ENCODE data around the gene PRRC2C.
A peak's percentile ranks its signal among the peaks of the same experiment; 100 is the strongest.
"Not testable (repeated sequence)": the region's sequence is repeated elsewhere in the genome, so short reads cannot be mapped to it uniquely, and the experiment has no call there.

Gene PRRC2C

GRCh38 chr1:171485375-171486047 lies at the start of gene PRRC2C:
Gene PRRC2C, plus strand, starts transcription at chr1:171485530. Its CDS starts 26,559 bp downstream, at chr1:171512089.
- DNase-seq (ENCODE audit: low spot score): peak; percentile 98

DNA sequence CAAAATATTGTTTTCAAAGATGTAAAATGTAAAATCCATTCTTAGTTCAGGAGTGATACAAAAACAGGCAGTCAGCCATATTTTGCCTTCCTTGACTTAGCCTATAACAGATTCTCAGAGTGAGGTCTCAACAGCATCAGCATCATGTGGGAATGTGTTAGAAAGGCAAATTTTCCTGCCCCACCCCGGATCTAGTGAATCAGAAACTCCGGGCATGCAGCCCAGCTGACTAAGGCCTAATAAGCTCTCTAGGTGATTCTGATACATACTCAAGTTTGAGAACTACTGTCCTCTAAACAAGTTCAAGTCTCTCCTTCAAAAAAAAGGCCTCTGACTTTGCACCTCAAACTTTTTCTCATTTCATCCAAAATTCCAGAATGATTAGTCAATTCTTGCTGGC lies 46.9 kb upstream of the PRRC2C start:
- DNase-seq (ENCODE audit: low spot score): no peak

DNA sequence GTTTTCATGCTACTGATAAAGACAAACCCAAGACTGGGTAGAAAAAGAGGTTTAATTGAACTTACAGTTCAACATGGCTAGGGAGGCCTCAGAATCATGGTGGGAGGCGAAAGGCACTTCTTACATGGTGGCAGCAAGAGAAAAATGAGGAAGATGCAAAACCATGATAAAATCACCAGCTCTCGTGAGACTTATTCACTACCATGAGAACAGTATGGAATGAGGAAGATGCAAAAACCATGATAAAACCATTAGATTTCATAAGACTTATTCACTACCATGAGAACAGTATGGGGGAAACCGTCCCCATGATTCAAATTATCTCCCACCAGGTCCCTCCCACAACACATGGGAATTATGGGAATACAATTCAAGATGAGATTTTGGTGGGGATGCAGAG lies 45.1 kb upstream of the PRRC2C start:
- not testable (repeated sequence) for DNase-seq (ENCODE audit: low spot score)

DNA sequence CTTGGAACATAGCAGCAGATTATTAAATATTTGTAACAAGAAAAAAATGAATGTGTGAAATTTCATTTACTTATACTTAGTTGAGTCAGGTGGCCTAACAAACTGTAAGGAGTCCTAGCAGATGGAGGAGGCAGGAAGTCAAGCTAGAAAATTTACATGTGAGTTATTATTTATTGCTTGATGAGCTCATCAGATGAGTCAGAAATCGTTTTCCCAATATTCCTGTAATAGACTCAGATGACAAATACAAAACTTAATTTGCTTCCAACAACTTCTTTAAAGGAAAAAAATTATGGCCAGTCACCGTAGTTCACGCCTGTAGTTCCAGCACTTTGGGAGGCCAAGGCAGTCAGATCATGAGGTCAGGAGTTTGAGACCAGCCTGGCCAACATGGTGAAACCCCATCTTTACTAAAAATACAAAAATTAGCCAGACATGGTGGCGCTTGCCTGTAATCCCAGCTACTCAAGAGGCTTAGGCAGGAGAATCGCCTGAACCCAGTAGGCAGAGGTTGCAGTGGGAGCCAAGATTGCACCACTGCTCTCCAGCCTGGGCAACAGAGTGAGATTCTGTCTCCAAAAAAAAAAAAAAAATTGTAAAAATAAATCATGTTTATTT lies 43.9 kb upstream of the PRRC2C start:
- peak; percentile 17 for DNase-seq (ENCODE audit: low spot score)

- DNase-seq (ENCODE audit: low spot score): no peak
Measured at GRCh38 chr1:171446386-171446785, 38.9 kb upstream of the PRRC2C start.

DNA sequence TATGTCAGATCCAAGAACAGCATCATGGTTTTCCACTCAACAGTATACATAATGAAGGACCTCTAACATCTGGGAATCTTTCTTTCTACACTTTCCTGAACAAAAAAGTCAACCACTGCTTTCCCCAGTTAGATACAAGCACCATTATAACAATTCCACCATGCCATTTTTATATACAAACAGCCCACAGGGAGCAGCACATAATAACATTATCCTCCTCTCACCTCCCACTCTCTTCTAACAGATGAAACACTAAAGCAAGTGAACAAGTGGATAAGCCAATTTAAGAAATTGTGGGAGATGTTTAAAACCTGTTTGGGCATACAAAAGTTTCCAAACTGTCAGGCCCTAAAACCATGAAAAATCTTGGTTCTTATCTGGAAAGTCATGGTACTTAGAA lies 29.4 kb upstream of the PRRC2C start:
- peak; percentile 18 for DNase-seq (ENCODE audit: low spot score)

DNA sequence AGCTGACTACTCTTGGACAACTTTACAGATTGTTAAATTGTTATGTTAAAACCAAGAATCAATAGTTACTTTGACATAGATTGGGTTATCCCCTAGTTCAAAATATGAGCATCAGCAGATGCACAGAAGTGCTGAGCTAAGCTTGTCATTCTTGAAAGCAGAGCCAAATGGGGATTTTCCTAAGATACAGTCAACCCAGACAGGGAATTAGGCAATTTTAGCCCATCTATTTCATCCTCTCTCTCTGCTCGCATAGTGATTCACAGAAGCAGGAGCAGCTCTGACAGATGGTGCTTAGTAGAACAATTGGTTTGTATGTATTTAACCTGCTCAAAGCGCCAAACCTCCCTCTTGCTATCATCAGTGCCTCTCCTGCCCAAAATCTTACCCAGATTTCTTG lies 27.9 kb upstream of the PRRC2C start:
- DNase-seq (ENCODE audit: low spot score): peak; percentile 68

GRCh38 chr1:171460018-171460620 lies 25.2 kb upstream of the PRRC2C start:
- DNase-seq (ENCODE audit: low spot score): no peak

- DNase-seq (ENCODE audit: low spot score): no peak
Measured at GRCh38 chr1:171467626-171468025, 17.7 kb upstream of the PRRC2C start.

DNA sequence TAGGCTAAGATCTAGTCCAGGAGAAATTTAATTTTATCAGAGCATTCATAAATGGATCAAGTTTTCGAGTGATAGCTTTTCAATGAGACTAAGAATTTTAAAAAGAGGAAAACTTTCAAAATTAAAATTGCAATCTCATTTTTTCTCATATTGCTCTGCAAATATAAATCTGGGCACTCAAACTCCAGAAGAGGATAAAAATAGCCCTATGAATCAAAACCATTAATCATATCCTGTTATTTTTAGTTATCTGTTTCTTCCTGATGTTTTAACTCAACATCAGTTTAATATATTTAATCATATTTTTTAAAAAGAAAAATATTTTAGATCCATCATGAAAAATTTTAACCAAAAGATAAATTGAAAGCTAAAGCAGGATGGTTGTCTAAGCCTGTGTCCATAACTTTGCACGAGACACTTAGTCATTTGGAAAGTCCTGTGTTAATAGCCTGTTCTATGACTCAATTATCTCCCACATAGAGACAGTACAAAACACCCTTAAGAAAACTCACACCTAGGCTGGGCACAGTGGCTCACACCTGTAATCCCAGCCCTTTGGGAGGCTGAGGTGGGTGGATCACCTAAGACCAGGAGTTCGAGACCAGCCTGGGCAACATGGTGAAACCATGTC lies 17.1 kb upstream of the PRRC2C start:
- no peak for DNase-seq (ENCODE audit: low spot score)

GRCh38 chr1:171470726-171471125 lies 14.6 kb upstream of the PRRC2C start:
- no peak for DNase-seq (ENCODE audit: low spot score)

- no peak for DNase-seq (ENCODE audit: low spot score)
Measured at GRCh38 chr1:171472183-171472647, 13.1 kb upstream of the PRRC2C start.

- DNase-seq (ENCODE audit: low spot score): no peak
Measured at GRCh38 chr1:171476829-171477228, 8.5 kb upstream of the PRRC2C start.

DNA sequence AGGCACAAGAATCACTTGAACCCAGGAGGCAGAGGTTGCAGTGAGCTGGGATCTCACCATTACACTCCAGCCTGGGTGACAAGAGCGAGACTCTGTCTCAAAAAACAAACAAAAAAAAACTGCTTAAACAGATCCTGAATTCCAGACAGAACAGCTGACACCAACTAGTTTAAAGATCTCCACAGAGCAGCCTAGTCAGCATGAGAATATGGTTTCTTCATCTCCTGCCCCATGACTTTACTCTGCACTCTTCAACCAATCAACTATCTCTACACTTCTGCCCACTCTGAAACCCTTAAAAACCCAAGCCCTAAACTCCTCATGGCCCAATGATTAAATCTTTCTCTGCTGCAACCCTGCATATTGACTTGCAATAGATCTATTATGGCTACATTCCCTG lies 7.5 kb upstream of the PRRC2C start:
- no peak for DNase-seq (ENCODE audit: low spot score)

DNA sequence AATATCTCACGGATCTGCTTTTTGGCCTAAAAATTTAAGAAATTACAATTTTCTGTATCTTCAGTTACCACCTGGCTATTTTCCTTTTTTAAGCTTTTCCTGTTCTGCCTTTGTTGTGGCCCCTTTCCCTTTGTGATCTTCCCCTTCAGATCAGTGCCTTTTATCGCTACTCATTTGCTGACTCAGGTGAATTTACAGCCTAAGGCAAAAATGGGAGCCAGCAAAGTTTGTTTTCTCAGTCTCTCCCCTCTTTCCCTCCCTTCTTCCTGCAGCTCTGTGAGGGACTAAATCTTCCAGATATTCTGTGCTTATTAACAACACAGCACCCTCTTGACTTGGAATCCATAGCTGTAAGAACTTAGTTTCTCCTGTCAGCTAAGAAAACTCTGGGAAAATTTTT lies 5.3 kb upstream of the PRRC2C start:
- no peak for DNase-seq (ENCODE audit: low spot score)

DNA sequence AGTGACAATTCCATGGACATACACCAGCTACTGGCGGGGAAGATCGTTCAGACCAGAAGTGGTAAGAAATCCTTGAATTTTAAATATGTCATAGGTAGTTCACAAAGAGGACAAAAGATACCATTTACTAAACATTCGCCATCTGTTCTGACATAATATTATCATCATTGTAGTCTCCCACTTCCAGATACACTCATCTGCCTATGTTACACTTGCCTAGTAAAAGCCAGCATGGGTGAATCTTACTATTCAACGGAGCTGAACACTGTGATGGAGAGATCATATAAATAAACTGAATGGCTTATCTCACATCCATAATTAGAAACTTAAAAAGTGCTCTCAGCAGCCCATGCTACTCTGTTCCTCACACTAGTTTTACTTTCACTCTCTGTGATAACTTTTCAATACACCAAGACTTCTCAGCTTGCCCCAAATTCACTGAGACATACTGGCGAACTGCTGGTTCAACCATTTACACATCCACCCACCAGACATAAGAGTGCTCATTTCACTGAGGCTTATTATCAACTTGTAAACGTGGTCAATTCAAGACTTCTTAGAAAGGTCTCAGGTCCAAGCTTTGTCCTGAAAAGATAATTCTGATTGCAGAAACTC lies 463 bp upstream of the PRRC2C start:
- DNase-seq (ENCODE audit: low spot score): no peak

DNA sequence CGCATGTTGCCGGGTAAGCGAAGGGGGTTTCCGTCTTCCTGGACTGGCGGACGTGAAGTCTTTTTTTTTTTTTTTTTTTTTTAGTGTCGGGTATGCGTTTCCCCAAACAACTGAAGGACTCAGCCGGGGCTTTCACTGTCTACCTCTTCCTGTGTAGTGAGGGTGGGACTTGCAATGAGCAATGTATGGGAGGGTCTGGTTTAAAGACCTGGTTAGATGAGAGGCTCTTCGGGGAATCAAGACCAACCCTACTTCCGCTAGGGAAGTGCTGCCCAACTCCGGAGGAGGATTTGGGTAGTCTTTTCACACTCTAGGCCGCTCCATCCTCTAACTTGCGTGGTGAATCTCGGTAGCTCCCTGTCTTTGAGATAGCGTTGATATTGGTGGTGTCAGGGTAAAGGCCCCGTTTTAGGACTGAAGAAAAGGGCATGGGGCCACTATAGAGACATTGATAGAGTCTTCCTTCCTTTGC lies 754 bp downstream of the PRRC2C start:
- DNase-seq (ENCODE audit: low spot score): peak; percentile 56

GRCh38 chr1:171487038-171487437 lies 1.7 kb downstream of the PRRC2C start:
- DNase-seq (ENCODE audit: low spot score): no peak

GRCh38 chr1:171488190-171488929 lies 3.0 kb downstream of the PRRC2C start:
- DNase-seq (ENCODE audit: low spot score): no peak

GRCh38 chr1:171494076-171494475 lies 8.7 kb downstream of the PRRC2C start:
- DNase-seq (ENCODE audit: low spot score): no peak

GRCh38 chr1:171495444-171495843 lies 10.1 kb downstream of the PRRC2C start:
- DNase-seq (ENCODE audit: low spot score): no peak

GRCh38 chr1:171500304-171500703 lies 15.0 kb downstream of the PRRC2C start:
- no peak for DNase-seq (ENCODE audit: low spot score)
